Choroid plexus epithelial cell (primary cell): ENCODE measurements around the gene PPP2R5C.

Experiments used
- DNase-seq: peaks from one replicate; pipeline ENCODE4 v3.0.0-alpha.2; 2010; ENCODE audit warnings: low read depth
- H3K4me3 ChIP-seq: 2 replicates; pipeline ENCODE4 v1.5.1; 2011; ENCODE audit warnings: low read depth, mild to moderate bottlenecking, control low read depth, low read length, moderate library complexity
- CTCF ChIP-seq: conservative IDR thresholded peaks from 2 replicates; pipeline ENCODE4 v1.5.1; 2011; ENCODE audit warnings: low read depth, mild to moderate bottlenecking, control low read depth, inconsistent platforms, low read length, moderate library complexity

Gene PPP2R5C

GRCh38 chr14:101833045-101833444 lies 71.5 kb downstream of the PPP2R5C start:
- no peak overlapping the region for H3K4me3 ChIP-seq
- DNase-seq: no peak
- TF ChIP-seq CTCF: no peak

- no peak for DNase-seq
- TF ChIP-seq CTCF: no peak
- no peak overlapping the region for H3K4me3 ChIP-seq
Measured at GRCh38 chr14:101834397-101834796, 72.9 kb downstream of the PPP2R5C start.

- no peak for TF ChIP-seq CTCF
- peak; percentile 24 for DNase-seq
- no peak overlapping the region for H3K4me3 ChIP-seq
Measured at GRCh38 chr14:101834800-101835547, 73.5 kb downstream of the PPP2R5C start.

DNA sequence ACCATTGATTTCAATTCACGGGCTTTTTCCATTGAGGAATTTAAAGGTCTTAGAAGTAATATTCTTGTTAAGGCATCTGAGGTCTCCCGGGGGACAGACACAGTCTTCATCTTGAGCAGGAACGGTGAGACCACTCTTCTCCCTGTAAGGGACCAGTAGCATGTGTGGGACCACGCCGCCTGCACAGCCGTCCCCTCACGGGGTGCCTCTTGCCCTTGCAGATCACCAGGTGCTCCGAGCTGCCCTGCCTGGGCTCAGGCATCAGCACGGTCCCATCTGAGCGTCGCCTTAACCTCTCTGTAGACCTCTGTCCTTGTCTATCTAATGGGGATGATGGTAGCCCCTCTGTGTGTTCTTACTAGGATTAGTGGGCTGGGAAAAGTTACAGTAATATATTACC lies 74.1 kb downstream of the PPP2R5C start:
- TF ChIP-seq CTCF: no peak
- H3K4me3 ChIP-seq: no peak overlapping the region
- no peak for DNase-seq

GRCh38 chr14:101836135-101836534 lies 74.6 kb downstream of the PPP2R5C start:
- DNase-seq: peak; percentile 62
- TF ChIP-seq CTCF: no peak
- H3K4me3 ChIP-seq: peak overlapping the region; percentile 37

DNA sequence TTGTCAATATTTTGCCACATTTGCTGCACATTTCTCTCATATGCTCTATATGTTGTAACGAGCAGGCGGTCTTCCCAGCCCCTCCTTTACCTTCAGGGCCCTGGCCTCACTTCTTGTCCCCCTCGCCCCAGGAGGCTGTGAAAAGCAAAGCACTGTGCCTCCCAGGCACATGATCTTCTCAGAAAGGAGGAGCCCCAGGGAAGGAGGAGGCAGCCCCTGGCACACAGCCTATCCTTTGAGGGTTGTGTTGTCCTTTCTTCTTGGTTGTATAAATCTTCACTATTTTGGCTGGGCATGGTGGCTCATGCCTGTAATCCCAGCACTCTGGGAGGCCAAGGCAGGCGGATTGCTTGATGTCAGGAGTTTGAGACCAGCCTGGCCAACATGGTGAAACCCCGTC lies 77.0 kb downstream of the PPP2R5C start:
- no peak overlapping the region for H3K4me3 ChIP-seq
- DNase-seq: peak; percentile 35
- TF ChIP-seq CTCF: no peak

- no peak for DNase-seq
- no peak overlapping the region for H3K4me3 ChIP-seq
- no peak for TF ChIP-seq CTCF
Measured at GRCh38 chr14:101839236-101839635, 77.7 kb downstream of the PPP2R5C start.
